Sigmoid colon (tissue), 4 donors: Measurements from ENCODE around the gene DTD2.

Experiments used
- CTCF ChIP-seq, 4 experiments: fragments of 450-650 bp in 3 of 4; fragments of 200-600 bp in 1 of 4; IDR thresholded peaks; one replicate each; pipeline ENCODE4 v1.5.1; 2016 to 2019; ENCODE audit warnings: antibody characterized with exemption in 4 of 4, mild to moderate bottlenecking in 3 of 4, moderate library complexity in 2 of 4
- POLR2A ChIP-seq, 2 donors: fragments of 450-650 bp; IDR thresholded peaks; one replicate each; pipeline ENCODE4 v1.6.1; 2016; ENCODE audit warnings: antibody characterized with exemption in 2 of 2, mild to moderate bottlenecking in 2 of 2, moderate library complexity in 2 of 2
- POLR2AphosphoS5 ChIP-seq, 4 donors: sonication (generic); formaldehyde crosslinking; IDR thresholded peaks; one replicate each; pipeline ENCODE4 v1.6.1; 2017; ENCODE audit warnings: antibody characterized with exemption in 4 of 4

DNA sequence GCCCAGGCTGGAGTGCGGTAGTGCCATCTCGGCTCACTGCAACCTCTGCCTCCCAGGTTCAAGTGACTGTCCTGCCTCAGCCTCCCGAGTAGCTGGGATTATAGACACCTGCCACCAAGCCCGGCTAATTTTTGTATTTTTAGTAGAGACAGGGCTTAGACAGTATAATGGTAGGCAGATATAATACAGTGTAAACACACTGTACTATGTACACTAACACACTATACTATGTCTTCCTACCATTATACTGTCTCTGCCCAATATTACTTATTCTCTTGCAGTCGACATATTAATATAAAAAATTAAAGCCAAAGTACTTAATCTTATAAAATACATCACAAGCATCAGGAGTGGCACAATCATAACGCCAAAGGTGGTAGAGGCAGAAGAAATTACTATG is 15.0 kb downstream of the DTD2 start:
- TF ChIP-seq POLR2AphosphoS5 (IDR thresholded peaks at IDR 0.05) (no peak), CTCF (IDR thresholded peaks at IDR 0.05) (no peak), POLR2A (IDR thresholded peaks at IDR 0.05) (no peak)
